ENCODE measurements around the gene PDGFB.

GRCh38 chr22:39269095-39269790 lies 24.5 kb upstream of the PDGFB start:
- TF ChIP-seq ZNF274 (IDR thresholded peaks at IDR 0.05; ENCODE audit: low read depth, low read length) (no peak), YY1 (IDR thresholded peaks at IDR 0.05; ENCODE audit: insufficient read depth, insufficient read length) (no peak), SUZ12 (IDR thresholded peaks at IDR 0.05; ENCODE audit: extremely low read depth, insufficient read depth, insufficient read length) (no peak)

All from NT2/D1 (cell line).